ENCODE results near the gene GRIA4. TPM values are rescaled to one million over a fixed set of nuclear protein-coding genes. Genes with fewer than 3 reads are reported as not detected.

GRIA4 gene
- polyA plus RNA-seq, 3 donors, result not detected

- Mint-ChIP-seq H3K27ac (no peak overlapping the region), H3K27me3 (ENCODE audit: low read depth in 3 of 3) (no peaks in the 10 kb centered on the region), H3K9me3 (peaks cover 0 to 6% (median 3%) of the 10 kb centered on the region in 7 donors), H3K4me3 (no peak overlapping the region), H3K36me3 (peaks cover 1 to 7% of the 10 kb centered on the region in 2 donors), H3K4me1 (no peaks in the 10 kb centered on the region)
- DNase-seq, result no peak
- no peak overlapping the region for H3K4me2 ChIP-seq (replicated peaks; ENCODE audit: extremely low read depth, low read length, poor library complexity, severe bottlenecking)
- no peak overlapping the region for H3K4me3 ChIP-seq (replicated peaks in 1 of 3; ENCODE audit: low read depth in 2 of 3, low read length in 3 of 3)
- no peak overlapping the region for H3K9ac ChIP-seq (ENCODE audit: insufficient read depth, low read length, poor library complexity, severe bottlenecking)
- no CpG with 5 or more reads among the region's 2 CpGs for WGBS (ENCODE audit: insufficient coverage)
- H3K27me3 ChIP-seq (ENCODE audit: control insufficient read depth in 2 of 2, insufficient read depth in 2 of 2, low read length in 2 of 2), result no peaks in the 10 kb centered on the region
- no peaks in the 10 kb centered on the region for H4K20me1 ChIP-seq (ENCODE audit: insufficient read depth, low read length)
- no peak overlapping the region for H3K27ac ChIP-seq (ENCODE audit: low read depth in 1 of 2, low read length in 2 of 2)
- H3K79me2 ChIP-seq (ENCODE audit: insufficient read depth, low read length), result no peaks in the 10 kb centered on the region
- H3K9me3 ChIP-seq (replicated peaks in 1 of 2; ENCODE audit: control insufficient read depth in 1 of 2, insufficient read depth in 1 of 2, low read length in 2 of 2), result no peaks in the 10 kb centered on the region
- H3K36me3 ChIP-seq (replicated peaks in 1 of 2; ENCODE audit: control insufficient read depth in 1 of 2, insufficient read depth in 2 of 2, low read length in 2 of 2), result no peaks in the 10 kb centered on the region
- no peaks in the 10 kb centered on the region for H3K4me1 ChIP-seq (ENCODE audit: control insufficient read depth in 1 of 2, insufficient read depth in 2 of 2, low read length in 2 of 2)
- no peak for TF ChIP-seq CTCF (IDR thresholded peaks at IDR 0.05)
- H2AFZ ChIP-seq (ENCODE audit: insufficient read depth, low read depth, low read length, poor library complexity, severe bottlenecking), result no peak overlapping the region
- intact Hi-C loops (cut with micrococcal nuclease), result no loop called here
Measured at GRCh38 chr11:105989124-105989523, 379.3 kb downstream of the GRIA4 start.

- Mint-ChIP-seq H3K27ac (no peak overlapping the region), H3K27me3 (ENCODE audit: low read depth in 3 of 3) (no peaks in the 10 kb centered on the region), H3K4me1 (no peaks in the 10 kb centered on the region), H3K4me3 (no peak overlapping the region), H3K36me3 (peaks cover 16 to 24% of the 10 kb centered on the region in 2 donors), H3K9me3 (peaks cover 2 to 8% (median 7%) of the 10 kb centered on the region in 7 donors)
- no peak overlapping the region for H3K4me2 ChIP-seq (replicated peaks; ENCODE audit: extremely low read depth, low read length, poor library complexity, severe bottlenecking)
- peaks cover 0 to 6% of the 10 kb centered on the region in 2 donors for H3K9me3 ChIP-seq (replicated peaks in 1 of 2; ENCODE audit: control insufficient read depth in 1 of 2, insufficient read depth in 1 of 2, low read length in 2 of 2)
- H4K20me1 ChIP-seq (ENCODE audit: insufficient read depth, low read length), result no peaks in the 10 kb centered on the region
- H3K4me3 ChIP-seq (replicated peaks in 1 of 3; ENCODE audit: low read depth in 2 of 3, low read length in 3 of 3), result no peak overlapping the region
- H3K36me3 ChIP-seq (replicated peaks in 1 of 2; ENCODE audit: control insufficient read depth in 1 of 2, insufficient read depth in 2 of 2, low read length in 2 of 2), result peaks cover 0 to 18% of the 10 kb centered on the region in 2 donors
- DNase-seq, result no peak
- no peaks in the 10 kb centered on the region for H3K79me2 ChIP-seq (ENCODE audit: insufficient read depth, low read length)
- no peaks in the 10 kb centered on the region for H3K4me1 ChIP-seq (ENCODE audit: control insufficient read depth in 1 of 2, insufficient read depth in 2 of 2, low read length in 2 of 2)
- TF ChIP-seq CTCF (IDR thresholded peaks at IDR 0.05), result no peak
- no peaks in the 10 kb centered on the region for H3K27me3 ChIP-seq (ENCODE audit: control insufficient read depth in 2 of 2, insufficient read depth in 2 of 2, low read length in 2 of 2)
- H3K9ac ChIP-seq (ENCODE audit: insufficient read depth, low read length, poor library complexity, severe bottlenecking), result no peak overlapping the region
- intact Hi-C loops (cut with micrococcal nuclease), result no loop called here
- H3K27ac ChIP-seq (ENCODE audit: low read depth in 1 of 2, low read length in 2 of 2), result no peak overlapping the region
- H2AFZ ChIP-seq (ENCODE audit: insufficient read depth, low read depth, low read length, poor library complexity, severe bottlenecking), result no peak overlapping the region
- 100% methylated on average over 2 of the region's 4 CpGs for WGBS (ENCODE audit: insufficient coverage)
Measured at GRCh38 chr11:105991888-105992287, 382.0 kb downstream of the GRIA4 start.
